Measurements from ENCODE around the gene WDPCP. TPM values are rescaled to one million over a fixed set of nuclear protein-coding genes. Genes with fewer than 3 reads are reported as not detected.
"Not testable (repeated sequence)": the region's sequence is repeated elsewhere in the genome, so short reads cannot be mapped to it uniquely, and the experiment has no call there.

The WDPCP gene
- total RNA-seq, 4 donors from 2014 or later: 7.8 to 23.7 (median 10.7) TPM

- Histone ChIP-seq H3K4me1 (no peaks in the 10 kb centered on the region), H3K9me3 (no peaks in the 10 kb centered on the region), H3K27ac (replicated peaks in 1 of 4) (no peak overlapping the region), H3K27me3 (no peaks in the 10 kb centered on the region), H3K36me3 (peaks cover 6 to 20% (median 12%) of the 10 kb centered on the region in 4 donors), H3K4me3 (no peak overlapping the region)
- intact Hi-C loops (cut with DNase I): no loop called here
- 97% methylated on average over 5 of the region's 5 CpGs for WGBS
- no peak for DNase-seq (ENCODE audit: extremely low spot score)
- TF ChIP-seq POLR2AphosphoS5 (IDR thresholded peaks at IDR 0.05) (no peak), POLR2A (IDR thresholded peaks at IDR 0.05; ENCODE audit: low read depth) (no peak), EP300 (IDR thresholded peaks at IDR 0.05) (no peak), CTCF (IDR thresholded peaks at IDR 0.05) (no peak)
These were observed 179.7 kb downstream of the WDPCP start for GRCh38 chr2:63408530-63408929.

- Histone ChIP-seq H3K4me3 (no peak overlapping the region), H3K9me3 (no peaks in the 10 kb centered on the region), H3K27ac (replicated peaks in 1 of 4) (no peak overlapping the region), H3K27me3 (no peaks in the 10 kb centered on the region), H3K36me3 (peaks cover 6 to 25% (median 15%) of the 10 kb centered on the region in 4 donors), H3K4me1 (no peaks in the 10 kb centered on the region)
- intact Hi-C loops (cut with DNase I): no loop called here
- 83% methylated on average over 1 of the region's 1 CpG for WGBS
- no peak for DNase-seq (ENCODE audit: extremely low spot score)
- TF ChIP-seq CTCF (IDR thresholded peaks at IDR 0.05): no peak
- TF ChIP-seq EP300 (IDR thresholded peaks at IDR 0.05): no peak
- TF ChIP-seq POLR2AphosphoS5 (IDR thresholded peaks at IDR 0.05): no peak
- TF ChIP-seq POLR2A (IDR thresholded peaks at IDR 0.05; ENCODE audit: low read depth): no peak
These were observed 181.6 kb downstream of the WDPCP start for GRCh38 chr2:63406641-63407040.

DNA sequence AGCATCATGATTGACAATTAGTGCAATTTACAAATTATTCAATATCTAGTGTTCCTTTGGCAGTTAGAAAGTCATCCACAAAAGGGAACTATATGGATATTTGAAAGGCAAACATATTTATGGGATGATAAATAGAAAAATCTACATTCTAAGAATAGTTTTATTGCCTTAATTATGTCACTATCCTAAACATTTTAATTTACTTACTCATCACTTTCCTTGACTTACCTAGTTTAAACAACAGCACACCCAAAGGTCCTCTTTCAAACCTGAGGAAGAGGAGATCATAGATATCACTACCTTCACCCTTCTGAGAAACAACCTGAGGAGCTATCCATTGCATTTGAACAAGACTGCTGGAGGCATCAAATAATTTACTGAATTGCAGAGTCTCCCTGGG, 184.5 kb downstream of the WDPCP start:
- Histone ChIP-seq H3K4me1 (no peaks in the 10 kb centered on the region), H3K9me3 (no peaks in the 10 kb centered on the region), H3K4me3 (no peak overlapping the region), H3K36me3 (peaks cover 6 to 21% (median 15%) of the 10 kb centered on the region in 4 donors), H3K27ac (replicated peaks in 1 of 4) (no peak overlapping the region), H3K27me3 (no peaks in the 10 kb centered on the region)
- no peak for TF ChIP-seq CTCF (IDR thresholded peaks at IDR 0.05)
- TF ChIP-seq EP300 (IDR thresholded peaks at IDR 0.05): no peak
- no peak for TF ChIP-seq POLR2AphosphoS5 (IDR thresholded peaks at IDR 0.05)
- no peak for TF ChIP-seq POLR2A (IDR thresholded peaks at IDR 0.05; ENCODE audit: low read depth)
- intact Hi-C loops (cut with DNase I): no loop called here
- no peak for DNase-seq (ENCODE audit: extremely low spot score)

GRCh38 chr2:63402889-63403288, 185.4 kb downstream of the WDPCP start:
- H3K9me3 ChIP-seq; intact Hi-C loops (cut with DNase I); H3K4me3 ChIP-seq; H3K4me1 ChIP-seq; H3K27me3 ChIP-seq; H3K27ac ChIP-seq (replicated peaks in 1 of 4); DNase-seq (ENCODE audit: extremely low spot score): not testable (repeated sequence)
- 93% methylated on average over 3 of the region's 3 CpGs for WGBS
- H3K36me3 ChIP-seq: peaks cover 6 to 21% (median 14%) of the 10 kb centered on the region in 4 donors

GRCh38 chr2:63399156-63399555, 189.1 kb downstream of the WDPCP start:
- Histone ChIP-seq H3K36me3 (peaks cover 3 to 26% (median 11%) of the 10 kb centered on the region in 4 donors), H3K4me3 (no peak overlapping the region), H3K9me3 (no peaks in the 10 kb centered on the region), H3K4me1 (no peaks in the 10 kb centered on the region), H3K27me3 (no peaks in the 10 kb centered on the region), H3K27ac (replicated peaks in 1 of 4) (no peak overlapping the region)
- intact Hi-C loops (cut with DNase I): no loop called here
- no peak for TF ChIP-seq EP300 (IDR thresholded peaks at IDR 0.05)
- TF ChIP-seq POLR2A (IDR thresholded peaks at IDR 0.05; ENCODE audit: low read depth): no peak
- TF ChIP-seq POLR2AphosphoS5 (IDR thresholded peaks at IDR 0.05): no peak
- TF ChIP-seq CTCF (IDR thresholded peaks at IDR 0.05): no peak
- no peak for DNase-seq (ENCODE audit: extremely low spot score)

All from esophagus muscularis mucosa (tissue), 4 donors.